Caco-2 (cell line): ENCODE results near the gene MTHFD1L. TPM values are rescaled to one million over a fixed set of nuclear protein-coding genes. Genes with fewer than 3 reads are reported as not detected.

Experiments used
- BruUV-seq: library from RNA; stranded (reverse); fragments of 400-500 nt; replicated peaks from 2 replicates; lab custom pipeline; 2021; lab: Mats Ljungman, UMichigan
- CTCF ChIA-PET: fragments of 300-600 bp; sonication (Branson Sonifier 250); formaldehyde crosslinking; loops from one replicate; lab custom pipeline; 2022; ENCODE audit warnings: antibody characterized with exemption; lab: Charles Lee
- POLR2A ChIA-PET: fragments of 300-600 bp; sonication (Branson Sonifier 250); formaldehyde crosslinking; loops from one replicate; lab custom pipeline; 2022; ENCODE audit warnings: antibody characterized with exemption; lab: Charles Lee
- DNase-seq, 2 experiments: peaks; one replicate each; pipeline versions ENCODE4 v3.0.0 to v3.0.0-alpha.2; 2020 to 2022
- H3K27me3 ChIP-seq: replicated peaks from 2 replicates; pipeline ENCODE4 v1.6.0; 2011; ENCODE audit warnings: low read length; ENCODE audit not compliant: control insufficient read depth, insufficient read depth
- H3K36me3 ChIP-seq: 2 replicates; pipeline ENCODE4 v1.5.1; 2011; ENCODE audit warnings: low read length; ENCODE audit not compliant: control insufficient read depth, insufficient read depth
- H3K4me1 ChIP-seq: fragments of 250-450 bp; sonication (Bioruptor Pico); 2 replicates; pipeline ENCODE4 v1.5.1; 2020; ENCODE audit warnings: mild to moderate bottlenecking
- H3K4me3 ChIP-seq: 2 replicates; pipeline ENCODE4 v1.5.1; 2011; ENCODE audit warnings: low read depth, mild to moderate bottlenecking, control low read depth, low read length
- H3K9me3 ChIP-seq: fragments of 250-450 bp; sonication (Bioruptor Pico); 2 replicates; pipeline ENCODE4 v1.5.1; 2020; ENCODE audit warnings: mild to moderate bottlenecking, moderate library complexity
- H3K27ac Mint-ChIP-seq: one replicate; pipeline ENCODE4 v1.8.0; 2022; ENCODE audit warnings: mixed read lengths; ENCODE audit not compliant: unreplicated experiment
- H3K27me3 Mint-ChIP-seq: one replicate; pipeline ENCODE4 v1.8.0; 2022; ENCODE audit warnings: mixed read lengths; ENCODE audit not compliant: insufficient read depth, unreplicated experiment
- H3K36me3 Mint-ChIP-seq: one replicate; pipeline ENCODE4 v1.8.0; 2022; ENCODE audit warnings: mild to moderate bottlenecking, mixed read lengths; ENCODE audit not compliant: insufficient read depth, unreplicated experiment
- H3K4me1 Mint-ChIP-seq: one replicate; pipeline ENCODE4 v1.8.0; 2022; ENCODE audit warnings: low read depth, mixed read lengths; ENCODE audit not compliant: unreplicated experiment
- H3K4me3 Mint-ChIP-seq: one replicate; pipeline ENCODE4 v1.8.0; 2022; ENCODE audit warnings: mild to moderate bottlenecking, moderate library complexity, mixed read lengths; ENCODE audit not compliant: unreplicated experiment
- H3K9me3 Mint-ChIP-seq: one replicate; pipeline ENCODE4 v1.8.0; 2022; ENCODE audit warnings: mixed read lengths; ENCODE audit not compliant: unreplicated experiment
- CTCF ChIP-seq, 2 experiments: fragments of 200-600 bp in 1 of 2; IDR thresholded peaks; 1 replicate in 1 of 2; 2 replicates in 1 of 2; pipeline versions ENCODE4 v1.5.1 to v1.8.0; 2011 to 2022; ENCODE audit warnings: antibody characterized with exemption in 1 of 2, control low read depth in 1 of 2, inconsistent platforms in 1 of 2, low read depth in 1 of 2, low read length in 1 of 2, mild to moderate bottlenecking in 1 of 2, moderate library complexity in 1 of 2; ENCODE audit not compliant: insufficient read depth in 1 of 2, severe bottlenecking in 1 of 2, unreplicated experiment in 1 of 2
- intact Hi-C: fragments of 100-400 bp; cut with micrococcal nuclease; formaldehyde crosslinking; loops from one replicate; pipeline ENCODE4 v1.10.0; 2022; ENCODE audit not compliant: unreplicated experiment
- total RNA-seq: library from RNA; stranded (reverse); gene quantifications from 2 replicates; pipeline ENCODE4 v1.2.3, GENCODE V29; 2022

MTHFD1L gene
- total RNA-seq, 1 experiment from 2014 or later, result 102 TPM

GRCh38 chr6:151107897-151108427, 242.5 kb downstream of the MTHFD1L start:
- Mint-ChIP-seq H3K27me3 (no peaks in the 10 kb centered on the region), H3K9me3 (no peaks in the 10 kb centered on the region), H3K4me1 (no peaks in the 10 kb centered on the region), H3K27ac (no peak overlapping the region), H3K4me3 (no peak overlapping the region), H3K36me3 (no peaks in the 10 kb centered on the region)
- intact Hi-C loops, result no loop called here
- BruUV-seq, result no TSS peak
- DNase-seq, result no peak
- ChIA-PET POLR2A (no interaction called here), CTCF (no interaction called here)
- Histone ChIP-seq H3K27me3 (no peaks in the 10 kb centered on the region), H3K4me1 (no peaks in the 10 kb centered on the region), H3K4me3 (no peak overlapping the region), H3K36me3 (no peaks in the 10 kb centered on the region), H3K9me3 (no peaks in the 10 kb centered on the region)
- no peak for TF ChIP-seq CTCF (IDR thresholded peaks at IDR 0.05; ENCODE audit: insufficient read depth in 1 of 2, low read depth in 1 of 2, low read length in 1 of 2, severe bottlenecking in 1 of 2, unreplicated experiment in 1 of 2)

GRCh38 chr6:151108548-151108947, 243.0 kb downstream of the MTHFD1L start:
- H3K4me1 ChIP-seq, result no peaks in the 10 kb centered on the region
- intact Hi-C loops, result no loop called here
- H3K27me3 Mint-ChIP-seq, result no peaks in the 10 kb centered on the region

GRCh38 chr6:151109361-151109760, 243.9 kb downstream of the MTHFD1L start:
- H3K27ac Mint-ChIP-seq, result no peak overlapping the region
- H3K4me1 Mint-ChIP-seq, result no peaks in the 10 kb centered on the region
- ChIA-PET CTCF (no interaction called here), POLR2A (no interaction called here)
- Histone ChIP-seq H3K4me3 (no peak overlapping the region), H3K27me3 (no peaks in the 10 kb centered on the region), H3K36me3 (no peaks in the 10 kb centered on the region), H3K4me1 (no peaks in the 10 kb centered on the region), H3K9me3 (no peaks in the 10 kb centered on the region)
- no peaks in the 10 kb centered on the region for H3K9me3 Mint-ChIP-seq
- no peak for TF ChIP-seq CTCF (IDR thresholded peaks at IDR 0.05; ENCODE audit: insufficient read depth in 1 of 2, low read depth in 1 of 2, low read length in 1 of 2, severe bottlenecking in 1 of 2, unreplicated experiment in 1 of 2)
- no peaks in the 10 kb centered on the region for H3K27me3 Mint-ChIP-seq
- intact Hi-C loops, result no loop called here
- BruUV-seq, result no TSS peak
- DNase-seq, result no peak
- H3K36me3 Mint-ChIP-seq, result no peaks in the 10 kb centered on the region
- H3K4me3 Mint-ChIP-seq, result no peak overlapping the region

More at GRCh38 chr6:151108548-151108947, 243.0 kb downstream of the MTHFD1L start:
- Histone ChIP-seq H3K9me3 (no peaks in the 10 kb centered on the region), H3K36me3 (no peaks in the 10 kb centered on the region), H3K27me3 (no peaks in the 10 kb centered on the region), H3K4me3 (no peak overlapping the region)
- Mint-ChIP-seq H3K4me3 (no peak overlapping the region), H3K9me3 (no peaks in the 10 kb centered on the region), H3K4me1 (no peaks in the 10 kb centered on the region), H3K27ac (no peak overlapping the region), H3K36me3 (no peaks in the 10 kb centered on the region)
- ChIA-PET CTCF (no interaction called here), POLR2A (no interaction called here)
- DNase-seq, result no peak
- no TSS peak for BruUV-seq
- no peak for TF ChIP-seq CTCF (IDR thresholded peaks at IDR 0.05; ENCODE audit: insufficient read depth in 1 of 2, low read depth in 1 of 2, low read length in 1 of 2, severe bottlenecking in 1 of 2, unreplicated experiment in 1 of 2)
